Stimulated activated naive B cell treated with anti-CD40 and anti-IgM and Interleukin-4, amounts not matched to agents 10 μg/mL and 1 μg/mL and 100 μg/mL, for 72 hours (primary cell): ENCODE results near the gene HMOX1.
"Not testable (repeated sequence)": the region's sequence is repeated elsewhere in the genome, so short reads cannot be mapped to it uniquely, and the experiment has no call there.

Source experiments
- ATAC-seq, 2 donors: fragments of 150-1000 bp; cut with Tn5 transposase; replicated peaks; 2 replicates each; pipeline ENCODE4 v1.10.0; 2021; ENCODE audit warnings: moderate library complexity in 1 of 2
- DNase-seq: peaks from one replicate; pipeline ENCODE4 v3.0.0; 2021
- H3K27ac Mint-ChIP-seq: one replicate; pipeline ENCODE4 v1.8.0; 2022; ENCODE audit warnings: mild to moderate bottlenecking, mixed read lengths
- H3K27me3 Mint-ChIP-seq, 2 donors: one replicate each; pipeline ENCODE4 v1.8.0; 2022; ENCODE audit warnings: mixed read lengths in 2 of 2
- H3K36me3 Mint-ChIP-seq, 2 donors: one replicate each; pipeline ENCODE4 v1.8.0; 2022; ENCODE audit warnings: mixed read lengths in 2 of 2, mild to moderate bottlenecking in 1 of 2
- H3K4me1 Mint-ChIP-seq, 2 donors: one replicate each; pipeline ENCODE4 v1.8.0; 2022; ENCODE audit warnings: mixed read lengths in 2 of 2, mild to moderate bottlenecking in 1 of 2
- H3K4me3 Mint-ChIP-seq, 2 donors: one replicate each; pipeline ENCODE4 v1.8.0; 2022; ENCODE audit warnings: mild to moderate bottlenecking in 2 of 2, mixed read lengths in 2 of 2, moderate library complexity in 1 of 2
- H3K9me3 Mint-ChIP-seq, 2 donors: one replicate each; pipeline ENCODE4 v1.8.0; 2022; ENCODE audit warnings: mixed read lengths in 2 of 2, mild to moderate bottlenecking in 1 of 2

Gene HMOX1

DNA sequence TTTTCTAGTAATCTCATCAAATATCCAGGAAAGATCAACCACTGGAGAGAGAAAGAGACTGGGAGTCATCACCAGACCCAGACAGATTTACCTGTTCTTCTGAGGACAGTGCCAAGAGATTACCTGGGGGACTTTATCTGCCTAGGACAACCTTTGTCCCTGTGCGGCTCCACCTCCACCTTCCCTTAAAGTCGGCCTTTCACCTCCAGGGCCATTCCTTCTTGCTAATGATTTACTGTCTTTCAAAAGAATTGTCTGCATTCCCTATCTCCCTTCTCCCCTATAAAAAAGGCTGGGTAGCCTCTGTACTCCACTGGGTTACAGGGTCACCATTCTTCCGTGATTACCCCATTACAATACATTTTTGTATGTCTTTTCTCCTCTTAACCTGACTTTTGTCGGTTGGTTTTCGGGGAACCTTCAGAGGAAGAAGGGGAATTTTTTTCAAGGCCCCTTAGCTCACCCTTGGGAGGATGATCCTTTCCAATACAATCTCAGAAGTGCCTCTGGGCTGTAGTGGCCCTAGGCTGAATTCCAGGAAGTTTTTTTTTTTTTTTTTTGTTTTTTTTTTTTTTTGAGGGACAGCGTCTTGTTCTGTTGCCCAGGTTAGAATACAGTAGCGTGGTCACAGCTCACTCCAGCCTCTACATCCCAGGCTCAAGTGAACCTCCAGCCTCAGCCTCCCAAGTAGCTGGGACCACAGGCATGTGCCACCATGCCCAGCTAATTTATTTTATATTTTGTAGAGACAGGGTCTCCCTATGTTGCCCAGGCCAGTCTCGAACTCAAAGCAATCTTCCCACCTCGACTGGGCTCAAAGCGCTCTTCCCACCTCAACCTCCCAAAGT is 1.5 kb upstream of the HMOX1 start:
- Mint-ChIP-seq H3K4me3 (no peak overlapping the region), H3K27ac (no peak overlapping the region)

DNA sequence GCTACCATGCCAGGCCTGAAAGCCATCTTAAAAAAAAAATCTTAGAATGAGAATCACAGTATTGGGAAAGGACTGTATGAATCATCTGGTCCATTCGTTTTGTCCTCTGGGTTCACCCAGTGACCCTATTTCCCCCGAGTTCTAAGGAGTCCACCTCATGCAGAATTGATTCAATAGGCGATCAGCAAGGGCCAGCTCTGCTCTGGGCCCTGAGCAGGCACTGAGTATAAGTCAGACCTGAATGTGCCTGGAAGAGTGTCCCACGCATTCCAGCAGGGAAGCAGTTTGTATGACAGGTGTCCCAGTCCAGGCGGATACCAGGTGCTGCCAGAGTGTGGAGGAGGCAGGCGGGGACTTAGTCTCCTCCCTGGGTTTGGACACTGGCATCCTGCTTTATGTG is 883 bp upstream of the HMOX1 start:
- no peaks in the 10 kb centered on the region for H3K9me3 Mint-ChIP-seq
- peaks cover 12 to 13% of the 10 kb centered on the region in 2 donors for H3K36me3 Mint-ChIP-seq
- peaks cover 7 to 8% of the 10 kb centered on the region in 2 donors for H3K27me3 Mint-ChIP-seq
- DNase-seq, result no peak
- H3K4me1 Mint-ChIP-seq, result peaks cover 32 to 72% of the 10 kb centered on the region in 2 donors
- ATAC-seq, result no peak
- H3K4me3 Mint-ChIP-seq, result peak overlapping the region; percentile 77 to 85
- H3K27ac Mint-ChIP-seq, result peak overlapping the region; percentile 85

More for the DNA sequence above, 1.5 kb upstream of the HMOX1 start:
- Mint-ChIP-seq H3K4me1 (peaks cover 30 to 74% of the 10 kb centered on the region in 2 donors), H3K9me3 (no peaks in the 10 kb centered on the region), H3K27me3 (peaks cover 6 to 7% of the 10 kb centered on the region in 2 donors), H3K36me3 (peaks cover 8% of the 10 kb centered on the region in 2 donors)
- ATAC-seq, result no peak
- no peak for DNase-seq

GRCh38 chr22:35381424-35382009 is 621 bp downstream of the HMOX1 start:
- H3K36me3 Mint-ChIP-seq, result peaks cover 15 to 17% of the 10 kb centered on the region in 2 donors
- ATAC-seq (no peak), DNase-seq (no peak)
- H3K27ac Mint-ChIP-seq, result peak overlapping the region; percentile 82
- H3K27me3 Mint-ChIP-seq, result peaks cover 7 to 13% of the 10 kb centered on the region in 2 donors
- peaks cover 28 to 61% of the 10 kb centered on the region in 2 donors for H3K4me1 Mint-ChIP-seq
- H3K9me3 Mint-ChIP-seq, result no peaks in the 10 kb centered on the region
- peak overlapping the region; percentile 77 to 85 for H3K4me3 Mint-ChIP-seq

DNA sequence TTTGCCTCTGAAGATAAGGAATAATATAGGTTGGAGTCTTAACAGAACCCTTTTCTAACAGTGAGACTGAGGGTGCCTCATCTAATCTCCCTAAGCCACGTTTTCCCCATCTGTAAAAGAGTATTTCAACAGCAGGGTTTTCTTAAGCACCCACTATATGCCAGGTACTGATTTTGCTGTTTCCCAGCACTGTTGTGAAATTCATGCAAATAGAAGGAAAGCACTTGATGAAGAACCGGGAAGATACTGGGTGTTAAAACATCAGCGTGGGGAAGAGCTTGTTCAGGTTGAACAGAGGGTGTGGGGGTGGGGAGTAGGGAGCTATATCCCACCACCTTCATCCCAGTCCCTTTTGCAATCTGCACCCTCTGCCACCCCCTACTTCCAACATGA is 2.8 kb downstream of the HMOX1 start:
- Mint-ChIP-seq H3K27ac (no peak overlapping the region), H3K27me3 (peaks cover 7 to 13% of the 10 kb centered on the region in 2 donors), H3K4me3 (no peak overlapping the region), H3K36me3 (peaks cover 21 to 23% of the 10 kb centered on the region in 2 donors), H3K9me3 (no peaks in the 10 kb centered on the region), H3K4me1 (peaks cover 13 to 40% of the 10 kb centered on the region in 2 donors)
- ATAC-seq (no peak), DNase-seq (no peak)

GRCh38 chr22:35384527-35384926 is 3.6 kb downstream of the HMOX1 start:
- H3K4me3 Mint-ChIP-seq, result no peak overlapping the region
- H3K27ac Mint-ChIP-seq, result no peak overlapping the region
- peaks cover 13 to 34% of the 10 kb centered on the region in 2 donors for H3K4me1 Mint-ChIP-seq
- H3K9me3 Mint-ChIP-seq, result no peaks in the 10 kb centered on the region
- DNase-seq (no peak), ATAC-seq (no peak)
- H3K36me3 Mint-ChIP-seq, result peaks cover 21 to 23% of the 10 kb centered on the region in 2 donors
- H3K27me3 Mint-ChIP-seq, result peaks cover 7 to 13% of the 10 kb centered on the region in 2 donors

DNA sequence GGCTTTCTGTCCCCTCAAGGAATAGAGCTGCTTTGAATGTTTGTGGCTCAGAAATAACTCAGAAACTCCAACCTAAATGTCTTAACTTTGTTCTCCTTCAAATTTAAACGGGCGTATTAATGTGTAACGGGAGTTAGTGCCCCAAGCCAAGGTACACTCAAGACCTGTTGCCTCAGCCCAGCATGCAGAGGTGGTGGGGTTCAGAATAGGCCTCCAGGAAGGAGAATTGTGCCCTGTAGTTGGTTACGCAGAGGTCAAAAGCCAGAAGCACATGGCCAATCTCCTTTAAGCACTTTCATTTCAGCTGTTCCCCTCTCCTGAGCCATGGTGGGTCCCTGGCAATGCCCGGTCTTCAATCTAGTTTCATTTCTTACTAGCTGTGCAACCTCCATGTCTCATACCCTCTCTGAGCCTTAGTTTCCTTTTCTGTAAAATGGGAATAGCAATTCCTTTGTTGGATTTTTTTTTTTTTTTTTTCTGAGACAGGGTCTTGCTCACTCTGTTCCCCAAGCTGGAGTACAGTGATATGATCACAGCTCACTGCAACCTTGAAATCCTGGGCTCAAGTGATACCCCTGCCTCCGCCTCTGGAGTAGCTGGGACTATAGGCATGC is 4.2 kb downstream of the HMOX1 start:
- Mint-ChIP-seq H3K36me3 (peaks cover 25 to 28% of the 10 kb centered on the region in 2 donors), H3K4me3 (no peak overlapping the region), H3K9me3 (no peaks in the 10 kb centered on the region), H3K4me1 (peaks cover 11 to 30% of the 10 kb centered on the region in 2 donors), H3K27ac (no peak overlapping the region), H3K27me3 (peaks cover 7 to 13% of the 10 kb centered on the region in 2 donors)
- DNase-seq, result no peak
- no peak for ATAC-seq

GRCh38 chr22:35386670-35387288 is 5.9 kb downstream of the HMOX1 start:
- H3K9me3 Mint-ChIP-seq, result no peaks in the 10 kb centered on the region
- H3K36me3 Mint-ChIP-seq, result peaks cover 25 to 31% of the 10 kb centered on the region in 2 donors
- no peak overlapping the region for H3K4me3 Mint-ChIP-seq
- peaks cover 7 to 12% of the 10 kb centered on the region in 2 donors for H3K27me3 Mint-ChIP-seq
- ATAC-seq (no peak), DNase-seq (no peak)
- H3K4me1 Mint-ChIP-seq, result peaks cover 2 to 13% of the 10 kb centered on the region in 2 donors
- H3K27ac Mint-ChIP-seq, result no peak overlapping the region

DNA sequence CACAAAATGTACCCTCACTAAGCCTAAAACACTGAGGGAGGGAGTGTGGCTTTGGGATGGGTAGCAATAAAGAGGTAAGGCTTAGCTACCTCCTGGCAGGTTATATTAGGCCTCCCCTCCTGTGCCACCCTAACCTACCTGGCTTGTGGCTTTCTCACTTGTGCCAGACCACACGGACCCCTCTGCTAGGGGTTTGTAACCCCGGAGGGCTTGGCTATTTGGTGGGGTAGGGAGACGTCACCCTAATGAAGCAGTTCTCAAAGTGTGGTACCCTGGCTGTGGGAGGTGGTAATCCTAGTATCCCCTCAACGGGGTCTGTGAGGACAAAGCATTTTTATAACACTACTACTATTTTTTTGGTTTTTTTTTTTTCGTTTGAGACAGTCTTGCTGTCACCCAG is 10.0 kb downstream of the HMOX1 start:
- H3K4me1 Mint-ChIP-seq, result peaks cover 4 to 15% of the 10 kb centered on the region in 2 donors

DNA sequence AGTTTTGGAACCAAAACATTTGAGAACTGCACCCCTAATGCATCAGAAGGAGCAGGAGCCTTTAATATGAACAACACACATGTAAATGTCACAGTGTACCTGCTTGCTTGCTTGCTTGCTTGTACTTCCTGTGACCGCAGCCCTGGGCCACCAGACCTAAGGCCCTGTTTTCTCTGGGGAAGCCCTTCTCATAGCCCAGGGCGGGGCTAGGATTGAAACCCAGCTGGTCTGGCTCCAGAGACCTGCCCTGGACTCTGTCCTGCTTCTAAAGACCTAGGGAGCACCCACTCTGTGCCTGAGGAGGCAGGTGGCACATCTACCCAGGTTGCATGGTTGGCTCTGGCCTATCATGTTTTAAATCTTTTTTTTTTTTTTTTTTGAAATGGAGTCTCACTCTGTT is 11.5 kb downstream of the HMOX1 start:
- Mint-ChIP-seq H3K36me3 (peaks cover 9 to 13% of the 10 kb centered on the region in 2 donors), H3K27ac (no peak overlapping the region), H3K27me3 (no peaks in the 10 kb centered on the region), H3K9me3 (no peaks in the 10 kb centered on the region), H3K4me1 (peaks cover 9 to 29% of the 10 kb centered on the region in 2 donors), H3K4me3 (no peak overlapping the region)
- no peak for DNase-seq
- peak; percentile 58 to 70 for ATAC-seq

More for the DNA sequence above, 10.0 kb downstream of the HMOX1 start:
- ATAC-seq, result no peak
- Mint-ChIP-seq H3K9me3 (no peaks in the 10 kb centered on the region), H3K36me3 (peaks cover 14 to 23% of the 10 kb centered on the region in 2 donors), H3K4me3 (no peak overlapping the region), H3K27ac (no peak overlapping the region), H3K27me3 (no peaks in the 10 kb centered on the region)
- no peak for DNase-seq

- H3K4me1 Mint-ChIP-seq, result peaks cover 11 to 34% of the 10 kb centered on the region in 2 donors
- DNase-seq (no peak), ATAC-seq (no peak)
- H3K27ac Mint-ChIP-seq, result peak overlapping the region; percentile 52
- no peak overlapping the region for H3K4me3 Mint-ChIP-seq
- no peaks in the 10 kb centered on the region for H3K27me3 Mint-ChIP-seq
- H3K36me3 Mint-ChIP-seq, result peaks cover 9 to 12% of the 10 kb centered on the region in 2 donors
- no peaks in the 10 kb centered on the region for H3K9me3 Mint-ChIP-seq
These were observed 12.5 kb downstream of the HMOX1 start for GRCh38 chr22:35393116-35394010.

- ATAC-seq (no peak), DNase-seq (no peak)
- Mint-ChIP-seq H3K27ac (peak overlapping the region; percentile 52), H3K9me3 (no peaks in the 10 kb centered on the region), H3K4me3 (no peak overlapping the region), H3K4me1 (peaks cover 11 to 34% of the 10 kb centered on the region in 2 donors), H3K36me3 (peaks cover 9 to 12% of the 10 kb centered on the region in 2 donors), H3K27me3 (no peaks in the 10 kb centered on the region)
These were observed 13.1 kb downstream of the HMOX1 start for GRCh38 chr22:35394011-35394312.

DNA sequence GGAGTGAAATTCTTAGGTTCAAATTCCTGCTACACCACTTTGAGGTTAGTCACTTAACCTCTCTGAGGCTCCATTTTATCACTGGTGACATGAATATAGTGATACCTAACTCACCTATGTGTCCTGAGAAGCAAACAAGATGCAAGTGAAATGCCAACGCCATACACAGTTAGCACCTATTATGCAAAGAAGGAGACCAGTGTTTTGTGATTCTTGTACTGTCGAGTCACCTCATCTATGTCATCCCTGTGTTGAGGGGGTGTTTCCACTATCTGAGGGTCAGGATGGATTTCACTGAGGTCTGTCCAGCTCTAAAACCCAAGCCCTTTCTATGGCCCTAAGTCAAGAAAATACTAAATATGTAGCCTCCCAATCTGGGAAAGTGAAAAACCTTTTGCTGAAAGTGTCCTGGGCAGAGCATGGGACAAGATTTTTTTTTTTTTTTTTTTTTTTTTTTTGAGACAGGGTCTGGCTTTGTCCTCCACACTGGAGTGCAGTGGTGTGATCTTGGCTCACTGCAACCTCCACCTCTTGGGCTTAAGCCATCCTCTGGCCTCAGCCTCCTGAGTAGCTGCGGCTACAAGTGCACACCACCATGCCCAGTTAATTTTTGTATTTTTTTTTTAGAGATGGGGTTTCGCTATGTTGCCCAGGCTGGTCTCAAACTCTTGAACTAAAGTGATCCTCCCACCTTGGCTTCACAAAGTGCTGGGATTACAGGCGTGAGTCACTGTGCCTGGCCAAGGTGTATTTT is 14.1 kb downstream of the HMOX1 start:
- Mint-ChIP-seq H3K4me1 (peaks cover 11 to 34% of the 10 kb centered on the region in 2 donors), H3K4me3 (no peak overlapping the region), H3K36me3 (peaks cover 10 to 11% of the 10 kb centered on the region in 2 donors), H3K27ac (peak overlapping the region; percentile 37), H3K27me3 (no peaks in the 10 kb centered on the region), H3K9me3 (no peaks in the 10 kb centered on the region)
- ATAC-seq, result no peak
- DNase-seq, result no peak

GRCh38 chr22:35396622-35397021 is 15.7 kb downstream of the HMOX1 start:
- H3K9me3 Mint-ChIP-seq, H3K27me3 Mint-ChIP-seq: not testable (repeated sequence)
- Mint-ChIP-seq H3K36me3 (peaks cover 18 to 20% of the 10 kb centered on the region in 2 donors), H3K27ac (peak overlapping the region; percentile 88), H3K4me1 (peaks cover 19 to 44% of the 10 kb centered on the region in 2 donors), H3K4me3 (peak overlapping the region in 1 of 2 donors; percentile 50)
- DNase-seq (peak; percentile 11), ATAC-seq (peak; percentile 27 to 44)
